Colonic mucosa (tissue), 4 donors: Measurements from ENCODE around the gene KCNG2. TPM values are rescaled to one million over a fixed set of nuclear protein-coding genes. Genes with fewer than 3 reads are reported as not detected.

Source experiments
- DNase-seq: peaks from one replicate; pipeline ENCODE4 v3.0.0-alpha.2; 2020
- H3K27ac ChIP-seq: fragments of 200-600 bp; one replicate; pipeline ENCODE4 v1.8.0; 2021
- H3K27me3 ChIP-seq: fragments of 200-600 bp; one replicate; pipeline ENCODE4 v1.8.0; 2021
- H3K36me3 ChIP-seq: fragments of 200-600 bp; one replicate; pipeline ENCODE4 v1.8.0; 2021
- H3K4me1 ChIP-seq: fragments of 200-600 bp; one replicate; pipeline ENCODE4 v1.8.0; 2021; ENCODE audit warnings: mild to moderate bottlenecking
- H3K4me3 ChIP-seq: fragments of 200-600 bp; one replicate; pipeline ENCODE4 v1.8.0; 2021
- H3K9ac ChIP-seq, 2 donors: one replicate each; pipeline ENCODE4 v1.7.0; 2013; ENCODE audit warnings: control low read depth in 2 of 2, low read depth in 2 of 2, low read length in 2 of 2
- H3K9me3 ChIP-seq: fragments of 200-600 bp; one replicate; pipeline ENCODE4 v1.8.0; 2021
- CTCF ChIP-seq: fragments of 200-600 bp; IDR thresholded peaks from one replicate; pipeline ENCODE4 v1.8.0; 2022; ENCODE audit warnings: antibody characterized with exemption, mild to moderate bottlenecking
- intact Hi-C: fragments of 100-400 bp; cut with DNase I; formaldehyde crosslinking; loops from one replicate; pipeline ENCODE4 v1.14.1; 2022
- total RNA-seq, 2 donors: library from RNA; stranded (reverse); fragmentation: NEBNext Ultra II Directional in 1 of 2; extraction: Animal tissue kit (Norgen Biotek cat#: 25700) in 1 of 2; gene quantifications; one replicate each; pipeline ENCODE4 v1.2.1, GENCODE V29; 2021
- donor health status: healthy.
- donor health status: DM: no; HTN: no; CAD: no.
- donor health status: DM: no; HTN: no; CAD: no.

The KCNG2 gene
- total RNA-seq, 2 donors from 2014 or later, result 0.32 TPM; not detected in 1

- Histone ChIP-seq H3K9me3 (no peaks in the 10 kb centered on the region), H3K36me3 (no peaks in the 10 kb centered on the region), H3K27ac (no peak overlapping the region), H3K4me1 (no peaks in the 10 kb centered on the region), H3K4me3 (no peak overlapping the region), H3K9ac (no peak overlapping the region), H3K27me3 (no peaks in the 10 kb centered on the region)
- no peak for DNase-seq
- TF ChIP-seq CTCF, result no peak
- intact Hi-C loops, result no loop called here
These were observed 32.1 kb upstream of the KCNG2 start for GRCh38 chr18:79765491-79766245.

GRCh38 chr18:79766308-79766707, 31.4 kb upstream of the KCNG2 start:
- no peak for DNase-seq
- TF ChIP-seq CTCF, result no peak

GRCh38 chr18:79768745-79769144, 29.0 kb upstream of the KCNG2 start:
- no peak for TF ChIP-seq CTCF
- no peaks in the 10 kb centered on the region for H3K9me3 ChIP-seq
- H3K36me3 ChIP-seq, result no peaks in the 10 kb centered on the region
- intact Hi-C loops, result no loop called here
- no peak overlapping the region for H3K4me3 ChIP-seq
- H3K4me1 ChIP-seq, result no peaks in the 10 kb centered on the region
- no peak for DNase-seq
- no peak overlapping the region for H3K9ac ChIP-seq
- no peaks in the 10 kb centered on the region for H3K27me3 ChIP-seq
- H3K27ac ChIP-seq, result no peak overlapping the region

More at GRCh38 chr18:79766308-79766707, 31.4 kb upstream of the KCNG2 start:
- Histone ChIP-seq H3K27me3 (no peaks in the 10 kb centered on the region), H3K4me1 (no peaks in the 10 kb centered on the region), H3K9ac (no peak overlapping the region), H3K36me3 (no peaks in the 10 kb centered on the region), H3K9me3 (no peaks in the 10 kb centered on the region), H3K4me3 (no peak overlapping the region), H3K27ac (no peak overlapping the region)
- intact Hi-C loops, result no loop called here

- H3K27ac ChIP-seq, result no peak overlapping the region
- H3K9ac ChIP-seq, result no peak overlapping the region
- no peaks in the 10 kb centered on the region for H3K4me1 ChIP-seq
- no peak for TF ChIP-seq CTCF
- no peaks in the 10 kb centered on the region for H3K36me3 ChIP-seq
- H3K9me3 ChIP-seq, result no peaks in the 10 kb centered on the region
- no peak overlapping the region for H3K4me3 ChIP-seq
- DNase-seq, result no peak
- intact Hi-C loops, result no loop called here
- no peaks in the 10 kb centered on the region for H3K27me3 ChIP-seq
These were observed 27.8 kb upstream of the KCNG2 start for GRCh38 chr18:79769698-79770500.

GRCh38 chr18:79770501-79770815, 27.3 kb upstream of the KCNG2 start:
- Histone ChIP-seq H3K27me3 (no peaks in the 10 kb centered on the region), H3K27ac (no peak overlapping the region), H3K9ac (no peak overlapping the region), H3K4me1 (no peaks in the 10 kb centered on the region), H3K36me3 (no peaks in the 10 kb centered on the region), H3K9me3 (no peaks in the 10 kb centered on the region), H3K4me3 (no peak overlapping the region)
- no peak for TF ChIP-seq CTCF
- DNase-seq, result no peak
- intact Hi-C loops, result no loop called here
